GM12872 (cell line): Measurements from ENCODE around the gene TTLL5.

ENCODE experiments used
- CTCF ChIP-seq: IDR thresholded peaks from 3 replicates; pipeline ENCODE4 v1.5.1; 2011; ENCODE audit warnings: low read depth, mild to moderate bottlenecking, low read length, moderate library complexity; ENCODE audit not compliant: insufficient read depth

Gene TTLL5

DNA sequence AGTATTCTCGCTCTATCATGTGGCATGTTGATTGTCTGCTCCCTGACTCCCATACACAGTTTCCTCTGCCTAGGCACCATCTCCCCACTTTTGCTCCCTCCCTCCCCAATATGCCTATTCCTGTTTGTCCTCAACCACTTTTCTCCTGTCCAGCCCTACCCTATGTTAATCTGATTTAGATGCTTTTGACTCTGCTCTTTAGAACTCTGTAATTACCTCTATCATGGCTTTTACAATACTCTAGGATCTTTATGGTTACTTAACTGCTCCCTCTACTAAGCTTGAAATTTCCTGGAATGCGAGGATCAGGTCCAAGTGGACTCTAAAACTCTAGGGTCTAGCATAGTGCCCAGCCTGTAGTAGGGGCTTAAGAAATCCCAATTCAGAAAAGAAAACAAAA, 252.1 kb downstream of the TTLL5 start:
- TF ChIP-seq CTCF, result no peak

DNA sequence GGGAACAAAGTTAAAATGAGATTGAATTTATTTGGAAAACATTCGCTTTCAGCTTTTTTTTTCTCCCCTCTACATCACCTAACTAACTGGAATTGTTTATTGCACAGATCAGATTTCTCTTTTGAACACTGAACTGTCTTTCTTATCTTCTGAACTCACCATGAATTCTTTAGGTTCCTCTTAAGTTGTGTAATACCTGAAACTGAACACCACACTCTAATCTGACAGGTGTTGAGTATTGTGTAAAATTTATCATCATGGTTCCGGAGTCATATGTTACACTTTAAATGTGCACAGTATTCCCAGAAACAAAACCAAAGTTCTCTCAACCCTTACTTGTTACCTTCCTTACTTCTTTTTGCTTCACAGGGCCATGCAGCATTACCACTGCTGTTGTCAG, 254.0 kb downstream of the TTLL5 start:
- no peak for TF ChIP-seq CTCF

GRCh38 chr14:75917322-75917945, 256.4 kb downstream of the TTLL5 start:
- no peak for TF ChIP-seq CTCF

GRCh38 chr14:75917946-75918335, 256.9 kb downstream of the TTLL5 start:
- no peak for TF ChIP-seq CTCF

- no peak for TF ChIP-seq CTCF
Measured at GRCh38 chr14:75926431-75927115, 265.5 kb downstream of the TTLL5 start.

DNA sequence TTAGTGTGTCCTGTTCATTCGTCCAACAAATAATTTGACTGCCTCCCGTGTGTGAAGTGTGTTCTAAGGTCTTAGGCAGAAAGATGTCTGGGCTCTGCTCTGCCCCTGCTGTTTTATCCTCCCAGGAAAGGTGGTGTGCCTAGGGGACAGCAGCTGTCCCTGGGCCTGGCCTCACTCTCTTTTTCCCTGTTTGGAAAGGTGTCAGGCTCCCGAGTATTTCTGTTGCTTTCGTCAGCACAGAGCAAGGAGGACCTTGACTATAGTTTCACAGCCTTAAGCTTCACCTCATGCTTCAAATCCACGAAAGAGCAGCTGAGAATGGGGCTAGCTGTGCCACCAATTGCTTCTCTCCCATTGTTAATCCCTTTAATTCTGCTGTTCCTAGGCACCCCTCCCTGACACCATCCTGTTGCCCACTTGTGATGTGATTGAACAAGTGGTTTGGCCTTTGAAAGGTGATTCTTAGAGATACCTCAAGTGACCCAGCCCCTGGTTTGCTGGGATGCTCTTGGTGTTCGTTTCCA, 266.6 kb downstream of the TTLL5 start:
- TF ChIP-seq CTCF, result no peak

GRCh38 chr14:75928690-75929181, 267.7 kb downstream of the TTLL5 start:
- TF ChIP-seq CTCF, result no peak
